Astrocyte (in vitro differentiated cells and primary cell): Measurements from ENCODE around the gene PADI3.

Experiments
- CTCF ChIP-seq: IDR thresholded peaks from 2 replicates; pipeline ENCODE4 v1.5.1; 2011; ENCODE audit warnings: low read depth, mild to moderate bottlenecking, inconsistent platforms, low read length, moderate library complexity; ENCODE audit not compliant: insufficient read depth
- EZH2 ChIP-seq: IDR thresholded peaks from 2 replicates; pipeline ENCODE4 v1.6.1; 2012; ENCODE audit warnings: mild to moderate bottlenecking, low read length, inconsistent platforms; ENCODE audit not compliant: insufficient read depth

GRCh38 chr1:17277511-17278159 lies 28.7 kb downstream of the PADI3 start:
- TF ChIP-seq CTCF: no peak
- TF ChIP-seq EZH2: no peak
